ENCODE measurements around the gene PDCD1LG2. TPM values are rescaled to one million over a fixed set of nuclear protein-coding genes. Genes with fewer than 3 reads are reported as not detected.
A peak's percentile ranks its signal among the peaks of the same experiment; 100 is the strongest.

Gene PDCD1LG2
- total and polyA plus RNA-seq, 2 donors, result 0.81 to 0.95 TPM

DNA sequence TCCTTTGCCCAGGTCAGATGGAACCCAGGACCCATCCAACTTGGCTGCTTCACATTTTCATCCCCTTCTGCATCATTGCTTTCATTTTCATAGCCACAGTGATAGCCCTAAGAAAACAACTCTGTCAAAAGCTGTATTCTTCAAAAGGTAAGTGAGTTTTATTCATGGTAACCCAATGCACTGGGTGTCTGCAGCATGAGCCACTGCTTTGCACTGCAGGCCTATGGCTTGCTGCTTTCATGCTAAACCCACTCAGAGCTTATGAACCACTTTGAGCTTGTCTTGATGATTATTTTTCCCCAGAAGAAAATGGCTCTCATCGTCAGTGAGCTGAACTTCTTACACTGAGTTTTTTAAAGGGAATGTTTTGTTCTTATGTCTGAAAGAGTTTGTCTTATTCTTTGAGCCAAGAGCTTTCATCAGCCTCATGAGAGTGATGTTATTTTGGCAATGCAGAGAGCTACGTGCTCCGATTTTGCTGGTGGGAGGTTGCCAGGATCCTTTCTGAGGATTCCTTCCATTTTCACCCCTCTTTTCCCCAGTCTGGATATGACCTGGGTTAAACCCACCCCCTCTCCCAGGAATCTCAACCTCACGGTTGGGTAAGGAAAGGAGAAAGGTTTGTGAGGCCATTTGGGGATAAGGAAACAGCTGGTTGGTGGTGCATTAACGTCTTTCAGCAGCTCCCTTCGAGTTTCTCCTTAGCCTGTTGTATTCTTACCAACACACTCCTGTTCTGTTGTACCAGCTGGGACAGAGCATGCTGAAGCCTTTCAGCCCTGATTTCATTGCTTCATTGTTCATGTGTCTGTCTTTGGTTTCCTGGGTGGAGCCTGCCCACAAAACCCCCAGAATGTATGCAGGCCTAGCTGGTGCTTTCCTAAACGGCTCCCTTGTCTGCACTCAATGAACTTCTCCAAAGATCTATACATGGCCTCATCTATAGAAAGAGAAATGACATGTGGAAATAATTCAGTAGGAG is 47.6 kb downstream of the PDCD1LG2 start:
- no peaks in the 10 kb centered on the region for H3K36me3 ChIP-seq (ENCODE audit: insufficient read depth)
- H3K27ac ChIP-seq (ENCODE audit: low read depth), result no peak overlapping the region
- WGBS, result 21% methylated on average over 7 of the region's 7 CpGs
- no peaks in the 10 kb centered on the region for H3K4me1 ChIP-seq (ENCODE audit: insufficient read depth)
- no peak overlapping the region for H3K4me3 ChIP-seq (ENCODE audit: low read depth, low read length)
- peak; percentile 70 for DNase-seq (ENCODE audit: extremely low spot score)

DNA sequence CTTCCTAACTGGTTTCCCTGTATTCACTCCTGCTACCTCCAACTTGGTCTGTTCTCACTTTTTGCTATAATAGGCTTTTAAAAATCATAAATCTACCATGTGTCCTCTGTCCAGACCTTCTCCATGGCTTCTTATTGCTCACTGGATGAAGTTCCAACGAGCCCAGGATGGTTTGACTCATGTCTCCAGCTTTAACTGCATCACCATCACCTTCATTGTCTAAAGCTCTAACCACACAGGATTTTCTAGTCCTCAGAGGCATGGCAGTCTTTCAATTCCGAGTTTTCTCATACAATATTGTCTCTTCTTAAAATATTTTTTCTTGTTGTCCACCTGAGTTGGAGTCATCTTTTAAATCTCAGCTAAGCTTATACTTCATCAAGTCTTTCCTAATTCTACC is 49.3 kb downstream of the PDCD1LG2 start:
- Histone ChIP-seq H3K27ac (ENCODE audit: low read depth) (no peak overlapping the region), H3K4me3 (ENCODE audit: low read depth, low read length) (no peak overlapping the region), H3K36me3 (ENCODE audit: insufficient read depth) (no peaks in the 10 kb centered on the region), H3K4me1 (ENCODE audit: insufficient read depth) (no peaks in the 10 kb centered on the region)
- 87% methylated on average over 2 of the region's 2 CpGs for WGBS
- DNase-seq (ENCODE audit: extremely low spot score), result no peak

DNA sequence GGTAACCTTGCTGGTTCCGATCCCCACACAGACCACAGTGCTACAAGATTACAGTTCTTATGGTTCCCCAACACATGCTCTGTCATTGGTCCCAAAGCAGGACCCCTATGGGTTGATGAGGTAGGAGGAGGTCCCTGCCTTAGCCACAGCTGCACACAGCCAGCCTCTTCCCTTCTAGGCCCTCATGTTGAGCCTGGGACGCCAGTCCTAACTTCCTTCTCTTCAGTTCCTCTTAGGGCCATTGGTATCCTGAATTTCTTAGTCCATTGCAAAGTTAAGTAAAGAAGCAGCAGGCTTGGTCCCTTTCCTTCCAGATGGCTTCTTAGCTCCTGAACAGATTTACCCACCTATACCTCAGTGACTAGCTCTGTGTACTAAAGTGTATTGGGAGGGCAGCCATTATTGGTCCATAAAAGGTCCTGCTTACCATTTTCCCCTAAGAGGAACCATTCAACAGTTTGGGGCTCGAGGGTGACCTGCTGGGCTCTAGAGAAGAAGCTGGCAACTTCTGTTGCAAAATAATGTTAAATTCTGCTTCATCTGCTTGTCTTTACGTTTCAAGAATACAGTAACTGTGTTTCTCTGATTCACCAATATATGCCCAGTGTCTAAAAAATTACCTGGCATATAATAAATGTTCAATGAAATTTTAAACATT is 50.2 kb downstream of the PDCD1LG2 start:
- H3K36me3 ChIP-seq (ENCODE audit: insufficient read depth), result no peaks in the 10 kb centered on the region
- DNase-seq (ENCODE audit: extremely low spot score), result no peak
- H3K4me1 ChIP-seq (ENCODE audit: insufficient read depth), result no peaks in the 10 kb centered on the region
- H3K4me3 ChIP-seq (ENCODE audit: low read depth, low read length), result no peak overlapping the region
- 89% methylated on average over 4 of the region's 4 CpGs for WGBS
- H3K27ac ChIP-seq (ENCODE audit: low read depth), result no peak overlapping the region

DNA sequence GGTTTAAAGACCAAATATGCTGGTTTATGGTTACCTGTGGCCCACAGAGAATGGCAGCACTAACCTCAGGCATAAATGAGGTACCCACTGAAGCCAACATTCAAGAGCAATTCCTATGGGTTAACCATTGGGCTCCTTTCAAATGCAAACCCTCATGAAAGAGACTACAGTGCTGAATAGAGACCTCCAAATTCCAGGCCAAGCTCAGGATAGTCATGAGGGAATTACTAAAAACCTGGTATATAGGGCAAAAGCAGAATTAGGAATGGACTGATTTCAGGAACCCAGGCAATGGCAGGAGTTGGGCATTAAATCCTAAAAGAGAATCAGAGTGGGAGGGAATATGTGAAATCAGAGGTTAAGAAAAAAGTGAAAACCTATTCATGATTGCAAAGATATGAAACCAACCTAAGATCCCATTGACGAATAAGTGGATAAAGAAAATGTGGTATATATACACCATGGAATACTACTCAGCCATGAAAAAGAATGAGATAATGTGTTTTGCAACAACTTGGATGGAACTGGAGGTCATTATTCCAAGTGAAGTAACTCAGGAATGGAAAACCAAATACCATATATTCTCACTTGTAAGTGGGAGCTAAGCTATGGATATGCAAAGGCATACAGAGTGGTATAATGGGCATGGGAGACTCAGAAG is 51.6 kb downstream of the PDCD1LG2 start:
- Histone ChIP-seq H3K4me1 (ENCODE audit: insufficient read depth) (no peaks in the 10 kb centered on the region), H3K27ac (ENCODE audit: low read depth) (no peak overlapping the region)

DNA sequence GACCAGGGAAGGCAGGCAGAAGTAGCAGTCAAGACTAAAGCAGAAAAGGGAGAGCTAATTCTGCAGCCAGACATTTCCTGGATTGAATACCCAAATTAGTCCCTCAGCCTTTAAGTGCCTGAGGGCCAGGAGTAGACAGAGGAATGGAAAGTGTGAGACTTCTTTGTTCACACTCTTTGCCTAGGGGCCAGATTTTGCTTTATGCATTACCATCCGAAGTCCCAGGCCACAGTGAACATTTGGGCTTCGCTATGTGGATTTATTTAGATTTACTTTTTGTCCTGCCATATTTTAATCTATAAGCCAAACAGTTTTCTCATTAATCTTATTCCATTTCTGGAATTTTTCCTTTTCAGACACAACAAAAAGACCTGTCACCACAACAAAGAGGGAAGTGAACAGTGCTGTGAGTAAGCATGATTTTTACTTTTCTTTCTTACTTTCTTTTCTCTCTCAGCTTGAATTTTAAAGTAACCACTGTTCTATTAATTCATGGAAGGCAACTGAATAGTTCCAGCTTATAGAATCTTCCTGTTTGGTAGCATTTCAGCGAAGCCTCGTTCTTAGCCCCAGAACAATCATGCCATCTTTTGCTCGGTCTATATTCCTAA is 52.6 kb downstream of the PDCD1LG2 start:
- H3K27ac ChIP-seq (ENCODE audit: low read depth), result no peak overlapping the region
- WGBS, result 76% methylated on average over 5 of the region's 5 CpGs

More for the DNA sequence above, 51.6 kb downstream of the PDCD1LG2 start:
- WGBS, result 95% methylated on average over 1 of the region's 1 CpG
- no peak for DNase-seq (ENCODE audit: extremely low spot score)
- Histone ChIP-seq H3K36me3 (ENCODE audit: insufficient read depth) (no peaks in the 10 kb centered on the region), H3K4me3 (ENCODE audit: low read depth, low read length) (no peak overlapping the region)

DNA sequence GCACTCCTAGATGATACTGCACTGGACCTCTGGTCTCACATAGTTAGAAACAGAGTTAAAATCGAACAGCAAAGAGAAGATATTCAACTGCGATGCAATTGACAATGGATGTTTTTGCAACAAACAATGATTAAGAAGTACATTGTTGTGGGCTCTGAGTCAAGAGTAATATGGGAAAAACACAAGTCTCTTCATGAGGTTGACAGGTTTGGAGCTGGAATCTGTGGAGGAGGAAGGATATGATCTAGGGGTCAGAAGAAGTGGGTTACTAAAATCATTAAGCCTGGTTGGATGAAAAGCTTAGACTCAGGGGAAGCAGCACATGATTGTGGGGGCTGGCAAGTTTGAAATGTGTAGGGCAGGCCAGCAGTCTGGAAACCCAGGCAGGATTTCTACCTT is 53.1 kb downstream of the PDCD1LG2 start:
- no peak for DNase-seq (ENCODE audit: extremely low spot score)
- H3K4me1 ChIP-seq (ENCODE audit: insufficient read depth), result no peaks in the 10 kb centered on the region
- no peak overlapping the region for H3K27ac ChIP-seq (ENCODE audit: low read depth)
- no peaks in the 10 kb centered on the region for H3K36me3 ChIP-seq (ENCODE audit: insufficient read depth)
- no peak overlapping the region for H3K4me3 ChIP-seq (ENCODE audit: low read depth, low read length)
- WGBS, result 88% methylated on average over 2 of the region's 2 CpGs

More for the DNA sequence above, 52.6 kb downstream of the PDCD1LG2 start:
- Histone ChIP-seq H3K4me3 (ENCODE audit: low read depth, low read length) (no peak overlapping the region), H3K4me1 (ENCODE audit: insufficient read depth) (no peaks in the 10 kb centered on the region), H3K36me3 (ENCODE audit: insufficient read depth) (no peaks in the 10 kb centered on the region)
- no peak for DNase-seq (ENCODE audit: extremely low spot score)

DNA sequence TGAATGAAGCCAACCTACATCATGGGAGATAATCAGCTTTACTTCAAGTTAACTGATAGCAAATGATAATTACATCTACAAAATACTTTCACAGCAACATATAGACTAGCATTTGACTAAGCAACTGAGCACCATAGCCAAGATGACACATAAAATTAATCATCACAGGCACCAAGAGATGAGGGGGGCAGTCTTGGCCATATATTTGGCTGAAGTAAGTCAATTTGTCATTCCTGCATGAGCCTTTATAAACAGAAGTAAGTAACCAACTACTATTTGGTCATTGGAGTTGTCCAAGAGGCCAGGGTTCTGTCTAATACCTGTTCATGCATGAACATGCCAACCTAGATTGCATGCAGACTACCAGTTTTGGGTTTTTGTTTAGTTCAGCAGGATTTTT is 53.6 kb downstream of the PDCD1LG2 start:
- Histone ChIP-seq H3K4me1 (ENCODE audit: insufficient read depth) (no peaks in the 10 kb centered on the region), H3K4me3 (ENCODE audit: low read depth, low read length) (no peak overlapping the region), H3K36me3 (ENCODE audit: insufficient read depth) (no peaks in the 10 kb centered on the region), H3K27ac (ENCODE audit: low read depth) (no peak overlapping the region)
- no peak for DNase-seq (ENCODE audit: extremely low spot score)

DNA sequence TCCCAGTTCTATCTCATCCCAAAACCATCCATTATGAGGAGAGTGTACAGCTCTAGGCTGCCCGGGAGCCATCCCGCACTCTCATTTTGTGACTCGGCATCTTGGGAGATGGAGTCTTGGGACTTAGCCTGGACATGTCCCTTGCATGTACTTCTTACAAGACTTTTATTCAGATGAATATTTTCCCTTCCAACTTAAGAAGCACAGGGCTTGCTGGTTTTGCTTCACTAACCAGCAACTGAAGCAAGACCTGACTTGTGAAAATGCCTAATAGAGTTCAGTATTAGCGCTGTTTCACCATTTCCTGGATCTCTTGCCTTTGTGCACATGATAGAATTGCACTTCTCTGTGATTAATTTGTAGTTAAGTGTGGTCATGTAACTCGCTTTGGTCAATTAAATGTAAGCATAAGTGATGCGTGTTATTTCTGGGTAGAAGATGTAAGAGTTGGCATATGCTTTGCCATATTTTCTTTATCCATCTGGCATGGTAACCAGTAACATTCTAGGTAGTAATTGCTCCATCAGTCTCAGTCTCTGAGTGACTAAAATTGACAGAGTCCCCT is 55.8 kb downstream of the PDCD1LG2 start:
- H3K27ac ChIP-seq (ENCODE audit: low read depth), result no peak overlapping the region
- 88% methylated on average over 6 of the region's 6 CpGs for WGBS
- no peak for DNase-seq (ENCODE audit: extremely low spot score)
- H3K36me3 ChIP-seq (ENCODE audit: insufficient read depth), result no peaks in the 10 kb centered on the region
- no peak overlapping the region for H3K4me3 ChIP-seq (ENCODE audit: low read depth, low read length)
- no peaks in the 10 kb centered on the region for H3K4me1 ChIP-seq (ENCODE audit: insufficient read depth)

DNA sequence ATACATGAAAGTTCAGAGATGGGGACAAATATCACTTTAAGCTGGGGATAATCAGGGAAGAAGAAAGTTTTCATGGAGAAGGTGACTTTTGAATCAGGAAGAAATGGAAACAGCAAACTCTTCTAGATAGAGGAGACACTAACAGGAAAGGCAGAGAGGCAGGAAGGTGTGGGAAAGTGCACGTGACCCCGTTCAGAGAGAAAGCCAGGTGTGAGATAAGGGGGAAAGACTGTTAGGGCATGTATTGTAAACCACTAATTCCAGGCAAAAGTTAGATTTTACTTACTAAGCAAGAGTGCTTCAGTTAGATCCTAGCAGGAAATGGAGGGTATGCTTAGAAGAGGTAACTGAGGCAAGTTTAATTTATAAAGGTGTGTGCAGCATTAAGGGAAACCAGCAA is 58.5 kb downstream of the PDCD1LG2 start:
- H3K4me1 ChIP-seq (ENCODE audit: insufficient read depth), result no peaks in the 10 kb centered on the region
- DNase-seq (ENCODE audit: extremely low spot score), result no peak
- H3K27ac ChIP-seq (ENCODE audit: low read depth), result no peak overlapping the region
- no peak overlapping the region for H3K4me3 ChIP-seq (ENCODE audit: low read depth, low read length)
- H3K36me3 ChIP-seq (ENCODE audit: insufficient read depth), result no peaks in the 10 kb centered on the region
- WGBS, result 55% methylated on average over 2 of the region's 2 CpGs

DNA sequence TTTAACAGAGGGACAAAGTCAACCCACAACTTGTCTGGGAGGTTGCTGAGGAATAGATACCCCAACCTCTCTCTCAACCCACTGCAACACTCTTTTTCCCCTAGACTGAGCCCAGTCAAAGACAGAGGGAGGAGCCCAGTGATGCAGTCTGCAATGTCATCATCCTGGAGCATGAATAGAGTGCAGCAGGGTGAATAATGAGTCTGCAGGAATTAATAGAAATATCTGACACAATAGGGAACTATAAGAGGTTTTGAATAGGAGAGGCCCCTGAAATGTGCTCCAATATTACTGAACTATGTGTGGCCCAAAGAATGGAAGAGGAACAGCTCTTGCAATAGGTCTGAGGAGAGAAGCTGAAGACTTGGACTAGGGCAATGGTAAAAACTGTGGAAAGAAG is 59.1 kb downstream of the PDCD1LG2 start:
- Histone ChIP-seq H3K36me3 (ENCODE audit: insufficient read depth) (no peaks in the 10 kb centered on the region), H3K4me3 (ENCODE audit: low read depth, low read length) (no peak overlapping the region), H3K4me1 (ENCODE audit: insufficient read depth) (no peaks in the 10 kb centered on the region), H3K27ac (ENCODE audit: low read depth) (no peak overlapping the region)
- no peak for DNase-seq (ENCODE audit: extremely low spot score)

DNA sequence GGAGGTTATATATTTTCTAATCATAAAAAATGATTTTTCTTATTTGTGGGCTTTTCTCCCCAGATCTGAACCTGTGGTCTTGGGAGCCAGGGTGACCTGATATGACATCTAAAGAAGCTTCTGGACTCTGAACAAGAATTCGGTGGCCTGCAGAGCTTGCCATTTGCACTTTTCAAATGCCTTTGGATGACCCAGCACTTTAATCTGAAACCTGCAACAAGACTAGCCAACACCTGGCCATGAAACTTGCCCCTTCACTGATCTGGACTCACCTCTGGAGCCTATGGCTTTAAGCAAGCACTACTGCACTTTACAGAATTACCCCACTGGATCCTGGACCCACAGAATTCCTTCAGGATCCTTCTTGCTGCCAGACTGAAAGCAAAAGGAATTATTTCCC is 59.6 kb downstream of the PDCD1LG2 start:
- Histone ChIP-seq H3K27ac (ENCODE audit: low read depth) (no peak overlapping the region), H3K4me1 (ENCODE audit: insufficient read depth) (no peaks in the 10 kb centered on the region), H3K36me3 (ENCODE audit: insufficient read depth) (no peaks in the 10 kb centered on the region), H3K4me3 (ENCODE audit: low read depth, low read length) (no peak overlapping the region)
- no peak for DNase-seq (ENCODE audit: extremely low spot score)
- 90% methylated on average over 1 of the region's 1 CpG for WGBS

DNA sequence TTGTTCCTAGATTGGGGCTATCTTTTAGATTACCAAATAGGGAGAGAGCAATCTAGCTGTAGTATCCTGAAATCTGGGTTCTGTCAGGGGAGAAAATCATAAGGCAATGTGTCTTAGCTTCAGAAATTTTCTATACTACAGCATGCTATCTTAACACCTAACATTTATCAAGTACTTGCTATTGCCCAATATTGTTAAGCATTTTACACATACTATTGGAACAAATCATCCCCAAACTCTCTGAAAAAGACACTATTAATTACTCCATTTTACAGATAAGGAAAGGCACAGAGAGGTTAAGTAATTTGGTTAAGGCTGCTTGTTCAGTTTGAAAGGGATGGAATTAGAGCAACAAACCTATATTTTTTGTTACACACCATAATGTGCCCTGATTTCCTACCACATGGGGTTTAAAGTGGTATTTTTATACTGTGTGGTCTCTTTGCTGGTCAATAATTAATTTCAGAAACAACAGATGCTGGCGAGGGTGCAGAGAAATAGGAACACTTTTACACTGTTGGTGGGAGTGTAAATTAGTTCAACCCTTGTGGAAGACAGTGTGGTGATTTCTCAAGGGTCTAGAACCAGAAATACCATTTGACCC is 61.4 kb downstream of the PDCD1LG2 start:
- Histone ChIP-seq H3K36me3 (ENCODE audit: insufficient read depth) (no peaks in the 10 kb centered on the region), H3K4me3 (ENCODE audit: low read depth, low read length) (no peak overlapping the region), H3K27ac (ENCODE audit: low read depth) (no peak overlapping the region), H3K4me1 (ENCODE audit: insufficient read depth) (no peaks in the 10 kb centered on the region)
- WGBS, result 93% methylated on average over 1 of the region's 1 CpG
- no peak for DNase-seq (ENCODE audit: extremely low spot score)

DNA sequence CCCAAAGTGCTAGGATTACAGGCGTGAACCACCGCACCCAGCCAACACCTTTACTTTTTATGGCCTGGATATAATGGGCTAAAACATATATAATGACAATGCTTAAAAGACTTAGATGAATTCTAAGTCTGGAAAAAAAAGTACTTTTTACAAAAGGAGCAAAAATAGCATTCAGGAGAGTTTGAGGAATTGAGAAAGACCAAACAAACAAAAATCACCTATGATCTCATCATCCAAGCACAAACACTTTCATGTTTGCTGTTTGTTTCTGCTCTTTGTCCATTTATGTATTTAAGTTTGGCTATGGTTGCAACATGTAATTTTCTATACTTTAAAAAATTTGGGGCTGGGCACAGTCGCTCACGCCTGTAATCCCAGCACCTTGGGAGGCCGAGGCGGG is 63.8 kb downstream of the PDCD1LG2 start:
- 97% methylated on average over 6 of the region's 6 CpGs for WGBS

More for the DNA sequence above, 63.8 kb downstream of the PDCD1LG2 start:
- no peak overlapping the region for H3K4me3 ChIP-seq (ENCODE audit: low read depth, low read length)
- H3K27ac ChIP-seq (ENCODE audit: low read depth), result no peak overlapping the region
- no peak for DNase-seq (ENCODE audit: extremely low spot score)
- H3K4me1 ChIP-seq (ENCODE audit: insufficient read depth), result no peaks in the 10 kb centered on the region
- no peaks in the 10 kb centered on the region for H3K36me3 ChIP-seq (ENCODE audit: insufficient read depth)
